ENCODE results near the gene PDE6H.
A peak's percentile ranks its signal among the peaks of the same experiment; 100 is the strongest.

The PDE6H gene

GRCh38 chr12:14993117-14993516, 20.3 kb downstream of the PDE6H start:
- no peak for TF ChIP-seq CTCF (conservative IDR thresholded peaks at IDR 0.05)
- no peak overlapping the region for H3K27ac ChIP-seq

- H3K27ac ChIP-seq: no peak overlapping the region
- TF ChIP-seq CTCF (conservative IDR thresholded peaks at IDR 0.05): no peak
Measured at GRCh38 chr12:14993537-14994266, 20.9 kb downstream of the PDE6H start.

DNA sequence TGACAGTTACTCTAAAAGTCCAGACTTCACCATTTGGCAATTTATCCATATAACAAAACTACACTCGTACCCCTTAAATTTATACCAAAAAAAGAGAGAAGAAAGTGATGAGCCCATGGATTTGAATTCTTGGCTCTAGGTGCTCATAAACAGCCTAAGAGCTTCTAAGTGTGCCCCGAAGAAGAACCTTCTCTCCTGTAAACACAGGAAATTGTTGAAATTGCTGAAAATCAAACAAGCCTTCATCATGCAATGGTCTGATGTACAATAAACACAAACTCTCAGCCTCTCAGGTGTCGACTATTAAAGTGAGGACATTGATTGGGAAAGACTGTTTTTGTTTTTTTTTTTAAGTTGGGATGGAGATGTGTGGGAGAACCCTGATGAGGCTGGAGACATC, 21.8 kb downstream of the PDE6H start:
- TF ChIP-seq CTCF (conservative IDR thresholded peaks at IDR 0.05): no peak

DNA sequence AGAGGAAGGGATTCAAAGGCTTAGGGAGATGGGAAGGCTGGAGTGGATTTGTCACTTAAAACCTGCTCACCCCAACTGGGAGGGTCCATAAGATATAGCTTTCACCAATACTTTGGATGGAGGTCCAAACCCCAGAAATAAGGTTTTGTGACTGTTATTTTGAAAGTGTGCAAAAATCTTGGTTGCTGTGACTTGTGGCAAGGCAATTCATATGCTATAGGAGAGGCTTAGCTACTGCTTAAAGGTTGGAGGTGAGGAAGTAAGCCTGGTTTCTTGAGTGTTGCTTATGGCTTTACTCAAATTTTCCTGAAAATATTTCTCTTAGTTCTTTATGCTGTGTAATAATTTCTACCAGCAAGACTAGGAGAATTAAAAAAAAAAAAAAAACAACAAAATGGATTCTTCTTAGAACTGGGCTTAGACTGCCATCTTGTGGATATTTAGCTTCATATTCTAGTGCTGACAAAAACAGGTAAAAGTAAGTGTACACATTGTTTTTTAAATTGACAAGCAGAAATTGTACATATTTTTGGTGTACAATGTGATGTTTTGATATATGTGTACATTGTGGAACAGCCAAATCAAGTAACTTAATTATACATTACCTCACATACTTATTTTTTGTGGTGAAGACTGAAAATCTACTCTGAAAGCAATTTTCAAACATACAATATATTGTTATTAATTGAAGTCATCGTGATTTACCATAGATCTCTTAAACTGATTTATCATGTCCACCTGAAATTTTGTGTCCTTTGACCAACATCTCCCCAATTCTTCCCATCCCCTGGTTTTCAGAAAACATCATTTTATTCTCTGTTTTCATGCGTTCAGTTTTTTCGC, 23.0 kb downstream of the PDE6H start:
- TF ChIP-seq CTCF (conservative IDR thresholded peaks at IDR 0.05): peak; percentile 89
- H3K27ac ChIP-seq: peak overlapping the region; percentile 2; the same call in 1 of the 2 replicates

More for the DNA sequence above, 21.8 kb downstream of the PDE6H start:
- no peak overlapping the region; the same call in 1 of the 2 replicates for H3K27ac ChIP-seq

- no peak for TF ChIP-seq CTCF (conservative IDR thresholded peaks at IDR 0.05)
- no peak overlapping the region; the same call in 1 of the 2 replicates for H3K27ac ChIP-seq
Measured at GRCh38 chr12:14997998-14998397, 25.2 kb downstream of the PDE6H start.

GRCh38 chr12:14999021-14999694, 26.3 kb downstream of the PDE6H start:
- H3K27ac ChIP-seq: peak overlapping the region; percentile 71
- no peak for TF ChIP-seq CTCF (conservative IDR thresholded peaks at IDR 0.05)
